T-cell (primary cell): ENCODE data around the gene RBBP6. TPM values are rescaled to one million over a fixed set of nuclear protein-coding genes. Genes with fewer than 3 reads are reported as not detected.

ENCODE experiments used
- ATAC-seq, 4 experiments: fragments of 200-7000 bp in 3 of 4; fragments of 150-1000 bp in 1 of 4; cut with Tn5 transposase; replicated peaks in 1 of 4; 1 replicate in 3 of 4; 2 replicates in 1 of 4; pipeline ENCODE4 v1.10.0; 2021; ENCODE audit warnings: moderate library complexity in 3 of 4, mild to moderate bottlenecking in 2 of 4, moderate number of reproducible peaks in 1 of 4
- CTCF ChIA-PET, 2 donors: fragments of 300-600 bp; sonication (Branson Sonifier 250); formaldehyde crosslinking; loops; one replicate each; lab custom pipeline; 2022; ENCODE audit warnings: antibody characterized with exemption in 2 of 2; lab: Charles Lee
- POLR2A ChIA-PET, 2 donors: fragments of 300-600 bp; sonication (Branson Sonifier 250); formaldehyde crosslinking; loops; one replicate each; lab custom pipeline; 2022; ENCODE audit warnings: antibody characterized with exemption in 2 of 2; lab: Charles Lee
- DNase-seq, 35 experiments: peaks; one replicate each; pipeline versions ENCODE4 v3.0.0 to v3.0.0-alpha.2; 2013 to 2023
- H3K27ac ChIP-seq: one replicate; pipeline ENCODE4 v1.5.1; 2013; ENCODE audit warnings: low read length
- H3K27me3 ChIP-seq, 2 experiments: replicated peaks in 1 of 2; 1 replicate in 1 of 2; 2 replicates in 1 of 2; pipeline versions ENCODE4 v1.6.1 to v1.7.0; 2013; ENCODE audit warnings: low read length in 1 of 2, mixed read lengths in 1 of 2; ENCODE audit not compliant: control insufficient read depth in 2 of 2, insufficient read depth in 2 of 2; ENCODE audit errors: extremely low read depth in 1 of 2
- H3K36me3 ChIP-seq, 2 donors: 1 replicate in 1 of 2; 2 replicates in 1 of 2; pipeline versions ENCODE4 v1.6.1 to v1.7.0; 2013; ENCODE audit warnings: low read length in 1 of 2; ENCODE audit not compliant: control insufficient read depth in 2 of 2, insufficient read depth in 1 of 2; ENCODE audit errors: extremely low read depth in 1 of 2
- H3K4me1 ChIP-seq, 2 experiments: 1 replicate in 1 of 2; 2 replicates in 1 of 2; pipeline versions ENCODE4 v1.6.1 to v1.7.0; 2013; ENCODE audit warnings: low read length in 2 of 2, mixed read lengths in 1 of 2; ENCODE audit not compliant: insufficient read depth in 2 of 2, control insufficient read depth in 1 of 2; ENCODE audit errors: extremely low read depth in 1 of 2
- H3K4me3 ChIP-seq, 2 donors: 1 replicate in 1 of 2; 2 replicates in 1 of 2; pipeline versions ENCODE4 v1.5.1 to v1.7.0; 2013; ENCODE audit warnings: mild to moderate bottlenecking in 2 of 2, low read length in 1 of 2, moderate library complexity in 1 of 2; ENCODE audit not compliant: control insufficient read depth in 1 of 2; ENCODE audit errors: extremely low read depth in 1 of 2
- H3K9me3 ChIP-seq: 2 replicates; pipeline ENCODE4 v1.7.0; 2013
- H3K27ac Mint-ChIP-seq, 2 donors: one replicate each; pipeline ENCODE4 v1.8.0; 2020 to 2021; ENCODE audit warnings: mild to moderate bottlenecking in 2 of 2, mixed read lengths in 2 of 2
- H3K27me3 Mint-ChIP-seq, 2 donors: one replicate each; pipeline ENCODE4 v1.8.0; 2021 to 2022; ENCODE audit warnings: mixed read lengths in 2 of 2
- H3K36me3 Mint-ChIP-seq: one replicate; pipeline ENCODE4 v1.8.0; 2021; ENCODE audit warnings: mixed read lengths
- H3K4me1 Mint-ChIP-seq, 3 donors: one replicate each; pipeline ENCODE4 v1.8.0; 2020 to 2022; ENCODE audit warnings: mixed read lengths in 3 of 3, mild to moderate bottlenecking in 1 of 3
- H3K4me3 Mint-ChIP-seq, 3 donors: one replicate each; pipeline ENCODE4 v1.8.0; 2020 to 2022; ENCODE audit warnings: mild to moderate bottlenecking in 3 of 3, mixed read lengths in 3 of 3, moderate library complexity in 3 of 3
- H3K9me3 Mint-ChIP-seq, 3 donors: one replicate each; pipeline ENCODE4 v1.8.0; 2020 to 2022; ENCODE audit warnings: mixed read lengths in 3 of 3
- WGBS: methylation state at CpG from one replicate; pipeline ENCODE4 v1.1.5; 2013; ENCODE audit warnings: missing lambda C conversion rate; ENCODE audit not compliant: insufficient coverage; 5-methylcytosine and 5-hydroxymethylcytosine counted together
- total RNA-seq, 35 experiments: library from RNA in 6 of 35; stranded (reverse) in 6 of 35; fragments of 120-200 nt in 1 of 35; gene quantifications; one replicate each; pipeline versions ENCODE4 v1.2.1 to v1.2.4 and lab custom pipeline; 2013 to 2026

RBBP6 gene
- total RNA-seq, 5 donors from 2014 or later (not counting 1 experiment from before 2014, with no cell fraction given): 80.5 to 130 (median 91.9) TPM

- Mint-ChIP-seq H3K36me3 (peaks cover 12% of the 10 kb centered on the region), H3K27ac (peak overlapping the region; percentile 100), H3K4me1 (peaks cover 27 to 33% (median 31%) of the 10 kb centered on the region in 3 donors), H3K4me3 (peak overlapping the region; percentile 99), H3K27me3 (no peaks in the 10 kb centered on the region), H3K9me3 (no peaks in the 10 kb centered on the region)
- Histone ChIP-seq H3K4me3 (peak overlapping the region; percentile 67 to 97), H3K27ac (peak overlapping the region; percentile 78), H3K36me3 (no peaks in the 10 kb centered on the region), H3K4me1 (peaks cover 16 to 21% of the 10 kb centered on the region in 2 experiments), H3K27me3 (no peaks in the 10 kb centered on the region), H3K9me3 (no peaks in the 10 kb centered on the region)
- 2% methylated on average over 8 of the region's 11 CpGs for WGBS
- POLR2A ChIA-PET: interaction anchor here (0.6 to 0.7 kb wide), 2 partner anchors 10 to 16 kb away, joined by 3 to 12 read pairs; no protein-coding TSS in a partner anchor
- CTCF ChIA-PET: interaction anchor here (0.5 to 1.5 kb wide), 7 partner anchors 8 to 238 kb away, joined by 3 to 7 read pairs (median 3); no protein-coding TSS in a partner anchor
- no peak for DNase-seq
- peak in 1 of 4 experiments; percentile 49 for ATAC-seq
These were observed 541 bp upstream of the RBBP6 start for GRCh38 chr16:24538756-24539294.

- H3K27me3 ChIP-seq: no peaks in the 10 kb centered on the region
- no peaks in the 10 kb centered on the region for H3K9me3 ChIP-seq
- peak in 9 of 35 experiments; percentile 10 to 53 (median 32) for DNase-seq
- Mint-ChIP-seq H3K36me3 (peaks cover 17% of the 10 kb centered on the region), H3K4me3 (peak overlapping the region; percentile 88 to 99 (median 91)), H3K27me3 (no peaks in the 10 kb centered on the region), H3K27ac (peak overlapping the region; percentile 81 to 83), H3K4me1 (peaks cover 39 to 45% (median 43%) of the 10 kb centered on the region in 3 donors), H3K9me3 (no peaks in the 10 kb centered on the region)
- peak in 3 of 4 experiments; percentile 33 to 38 (median 37) for ATAC-seq
- POLR2A ChIA-PET: interaction anchor here in 1 of 2 donors (0.6 to 0.8 kb wide), 2 partner anchors 10 to 12 kb away, joined by 5 read pairs; no protein-coding TSS in a partner anchor
- H3K36me3 ChIP-seq: peaks cover 0 to 5% of the 10 kb centered on the region in 2 donors
- CTCF ChIA-PET: interaction anchor here in 1 of 2 donors (3.1 kb wide), 1 partner anchor 24 kb away, joined by 11 read pairs; no protein-coding TSS in a partner anchor
- peak overlapping the region; percentile 99 for H3K27ac ChIP-seq
- H3K4me1 ChIP-seq: peaks cover 16 to 30% of the 10 kb centered on the region in 2 experiments
- peak overlapping the region; percentile 92 to 97 for H3K4me3 ChIP-seq
- WGBS: under 1% methylated on average over 47 of the region's 64 CpGs
These were observed 660 bp downstream of the RBBP6 start for GRCh38 chr16:24539850-24540601.

- peaks cover 23% of the 10 kb centered on the region for H3K36me3 Mint-ChIP-seq
- no peak for ATAC-seq
These were observed 1.3 kb downstream of the RBBP6 start for GRCh38 chr16:24540602-24541210.

GRCh38 chr16:24541233-24541933 is 2.0 kb downstream of the RBBP6 start:
- Histone ChIP-seq H3K4me1 (peaks cover 16 to 33% of the 10 kb centered on the region in 2 experiments), H3K9me3 (no peaks in the 10 kb centered on the region), H3K36me3 (peaks cover 0 to 15% of the 10 kb centered on the region in 2 donors), H3K27me3 (no peaks in the 10 kb centered on the region), H3K27ac (peak overlapping the region; percentile 99), H3K4me3 (peak overlapping the region; percentile 92 to 97)
- ChIA-PET POLR2A (interaction anchor here (0.5 to 0.9 kb wide), 5 partner anchors 8 to 1396 kb away, joined by 3 to 5 read pairs (median 3); no protein-coding TSS in a partner anchor), CTCF (interaction anchor here (0.6 to 3.1 kb wide), 3 partner anchors 25 to 667 kb away, joined by 3 to 11 read pairs (median 4); partner anchors contain the start of gene LCMT1 (in 1 of the 2))
- Mint-ChIP-seq H3K27me3 (no peaks in the 10 kb centered on the region), H3K4me3 (peak overlapping the region; percentile 88 to 99 (median 91)), H3K9me3 (no peaks in the 10 kb centered on the region), H3K36me3 (peaks cover 25% of the 10 kb centered on the region), H3K4me1 (peaks cover 52 to 59% (median 53%) of the 10 kb centered on the region in 3 donors), H3K27ac (peak overlapping the region; percentile 78 to 81)
- no peak for ATAC-seq
- peak in 1 of 35 experiments; percentile 28 for DNase-seq
- 0% methylated on average over 1 of the region's 7 CpGs for WGBS

More at GRCh38 chr16:24540602-24541210, 1.3 kb downstream of the RBBP6 start:
- H3K27ac Mint-ChIP-seq: peak overlapping the region; percentile 81 to 83
- POLR2A ChIA-PET: interaction anchor here (0.5 to 0.8 kb wide), 5 partner anchors 9 to 1397 kb away, joined by 3 to 5 read pairs (median 3); no protein-coding TSS in a partner anchor
- Histone ChIP-seq H3K4me3 (peak overlapping the region; percentile 92 to 97), H3K27me3 (no peaks in the 10 kb centered on the region), H3K9me3 (no peaks in the 10 kb centered on the region), H3K27ac (peak overlapping the region; percentile 99), H3K4me1 (peaks cover 16 to 30% of the 10 kb centered on the region in 2 experiments), H3K36me3 (peaks cover 0 to 9% of the 10 kb centered on the region in 2 donors)
- DNase-seq: peak in 10 of 35 experiments; percentile 2 to 52 (median 7)
- CTCF ChIA-PET: interaction anchor here (0.6 to 3.1 kb wide), 3 partner anchors 25 to 666 kb away, joined by 3 to 11 read pairs (median 4); partner anchors contain the start of gene LCMT1 (in 1 of the 2)
- H3K9me3 Mint-ChIP-seq: no peaks in the 10 kb centered on the region
- no peaks in the 10 kb centered on the region for H3K27me3 Mint-ChIP-seq
- peak overlapping the region; percentile 88 to 99 (median 91) for H3K4me3 Mint-ChIP-seq
- WGBS: 0% methylated on average over 8 of the region's 12 CpGs
- peaks cover 46 to 52% (median 50%) of the 10 kb centered on the region in 3 donors for H3K4me1 Mint-ChIP-seq

GRCh38 chr16:24543949-24544348 is 4.6 kb downstream of the RBBP6 start:
- Mint-ChIP-seq H3K27ac (no peak overlapping the region), H3K9me3 (no peaks in the 10 kb centered on the region), H3K4me1 (peaks cover 63 to 68% (median 68%) of the 10 kb centered on the region in 3 donors), H3K27me3 (no peaks in the 10 kb centered on the region), H3K36me3 (peaks cover 32% of the 10 kb centered on the region), H3K4me3 (peak overlapping the region; percentile 44 to 99 (median 47))
- Histone ChIP-seq H3K27ac (no peak overlapping the region), H3K9me3 (no peaks in the 10 kb centered on the region), H3K4me1 (peaks cover 10 to 30% of the 10 kb centered on the region in 2 experiments), H3K4me3 (no peak overlapping the region), H3K27me3 (no peaks in the 10 kb centered on the region), H3K36me3 (peaks cover 0 to 27% of the 10 kb centered on the region in 2 donors)
- no peak for DNase-seq
- POLR2A ChIA-PET: interaction anchor here in 1 of 2 donors (0.9 kb wide), 1 partner anchor 9 kb away, joined by 3 read pairs; no protein-coding TSS in a partner anchor
- CTCF ChIA-PET: interaction anchor here in 1 of 2 donors (0.8 kb wide), 1 partner anchor 9 kb away, joined by 3 read pairs; no protein-coding TSS in a partner anchor
- no peak for ATAC-seq
- no CpG with 5 or more reads among the region's 2 CpGs for WGBS
